ENCODE data around the gene BBS12.
"Not testable (repeated sequence)": the region's sequence is repeated elsewhere in the genome, so short reads cannot be mapped to it uniquely, and the experiment has no call there.

BBS12 gene

DNA sequence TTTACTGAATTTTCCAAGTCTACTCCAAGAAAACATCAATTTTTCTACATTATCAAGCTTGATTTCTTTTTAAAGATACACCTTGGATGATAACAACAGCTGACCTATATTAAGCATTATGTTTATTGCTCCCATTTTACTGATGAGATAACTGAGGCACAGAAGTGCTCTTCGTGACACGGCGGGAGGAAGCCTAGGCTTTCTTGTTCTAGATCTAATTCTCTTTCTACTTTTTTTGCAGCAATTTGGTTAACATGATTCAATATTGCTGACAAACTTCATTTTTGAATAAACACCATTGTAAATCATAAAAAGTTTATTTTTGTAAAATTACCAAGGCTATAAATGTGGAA is 33.8 kb downstream of the BBS12 start:
- no peak for DNase-seq

GRCh38 chr4:122766950-122767349 is 34.4 kb downstream of the BBS12 start:
- DNase-seq = no peak

- DNase-seq = no peak
Measured at GRCh38 chr4:122771724-122772123, 39.2 kb downstream of the BBS12 start.

GRCh38 chr4:122772311-122772710 is 39.8 kb downstream of the BBS12 start:
- no peak for DNase-seq

DNA sequence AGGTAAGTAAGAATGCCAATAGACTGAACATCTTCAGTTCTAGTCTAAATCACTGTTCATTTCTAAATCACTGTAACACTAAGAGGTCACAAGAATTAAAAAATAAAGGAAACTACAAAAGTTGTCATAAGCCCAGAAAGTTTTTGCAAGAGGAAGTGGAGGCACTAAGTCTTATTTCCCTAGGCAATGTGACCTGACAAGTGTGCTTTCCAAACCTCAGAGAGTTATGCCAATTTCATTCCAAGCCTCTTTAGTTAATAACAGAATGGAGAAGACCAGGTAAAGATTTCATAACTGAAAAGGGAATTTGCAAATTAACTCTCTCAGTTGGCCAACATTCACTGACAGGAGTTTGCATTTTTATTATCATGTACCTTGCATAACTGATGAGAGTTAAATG is 40.5 kb downstream of the BBS12 start:
- no peak for DNase-seq

DNA sequence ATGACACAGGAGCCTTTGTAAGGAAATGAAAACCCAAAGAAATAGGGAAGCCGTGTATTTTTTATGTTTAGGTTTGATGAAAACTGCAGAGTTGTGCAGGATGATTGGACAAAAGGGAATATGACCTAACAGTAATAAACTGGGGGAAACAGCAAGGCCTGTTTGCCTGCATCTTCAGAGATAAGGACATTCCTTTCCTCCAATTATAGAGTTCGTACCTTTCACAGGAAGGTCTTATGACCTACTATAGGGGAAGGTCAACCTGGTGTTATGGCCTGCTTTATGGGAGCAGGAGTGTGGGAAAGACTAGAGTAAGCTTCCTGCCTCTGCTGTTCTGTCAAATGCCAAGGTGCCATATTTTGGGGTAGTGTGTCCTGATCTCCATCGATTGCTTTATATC is 42.5 kb downstream of the BBS12 start:
- no peak for DNase-seq

- no peak for DNase-seq
Measured at GRCh38 chr4:122775987-122776836, 43.7 kb downstream of the BBS12 start.

DNA sequence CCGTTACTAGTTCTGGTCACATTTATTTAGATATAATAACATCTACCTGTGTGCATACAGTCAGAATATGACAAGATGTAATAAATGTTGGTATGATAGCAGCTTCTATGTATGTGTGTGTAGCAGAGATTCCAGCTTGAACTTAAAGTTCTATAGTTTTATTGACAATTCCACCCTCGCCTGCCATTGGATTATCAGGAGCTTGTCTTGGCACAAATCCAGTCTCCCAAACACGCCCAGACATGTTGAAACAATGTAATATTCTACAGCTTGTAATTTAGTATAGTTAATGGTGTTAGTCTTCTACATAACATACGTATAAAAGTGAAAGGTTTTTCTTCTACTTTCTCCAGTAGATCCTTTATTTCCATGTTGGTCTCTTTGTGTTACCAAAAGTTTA is 44.4 kb downstream of the BBS12 start:
- DNase-seq = no peak

- no peak for DNase-seq
Measured at GRCh38 chr4:122777846-122778673, 45.6 kb downstream of the BBS12 start.

- DNase-seq = no peak
Measured at GRCh38 chr4:122781486-122781885, 49.0 kb downstream of the BBS12 start.

- DNase-seq = no peak
Measured at GRCh38 chr4:122783301-122784215, 51.1 kb downstream of the BBS12 start.

DNA sequence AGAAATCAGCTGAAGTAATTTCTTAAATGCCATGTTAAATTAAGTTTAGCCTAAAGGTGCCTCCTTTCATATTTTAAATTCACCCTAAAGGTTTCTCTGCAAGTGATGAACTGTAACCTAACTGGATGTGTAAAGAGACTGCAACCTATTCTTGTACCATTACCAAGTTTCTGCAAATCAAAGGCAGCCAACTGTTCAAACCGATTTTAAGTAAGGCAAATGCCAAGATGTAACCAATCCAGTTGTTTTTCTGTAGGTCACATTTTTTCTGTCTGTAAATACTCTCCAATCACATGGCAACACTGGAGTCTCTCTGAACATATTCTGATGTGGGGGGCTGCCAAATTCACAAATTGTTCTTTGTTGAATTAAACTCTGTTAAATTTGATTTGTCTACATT is 51.8 kb downstream of the BBS12 start:
- no peak for DNase-seq

DNA sequence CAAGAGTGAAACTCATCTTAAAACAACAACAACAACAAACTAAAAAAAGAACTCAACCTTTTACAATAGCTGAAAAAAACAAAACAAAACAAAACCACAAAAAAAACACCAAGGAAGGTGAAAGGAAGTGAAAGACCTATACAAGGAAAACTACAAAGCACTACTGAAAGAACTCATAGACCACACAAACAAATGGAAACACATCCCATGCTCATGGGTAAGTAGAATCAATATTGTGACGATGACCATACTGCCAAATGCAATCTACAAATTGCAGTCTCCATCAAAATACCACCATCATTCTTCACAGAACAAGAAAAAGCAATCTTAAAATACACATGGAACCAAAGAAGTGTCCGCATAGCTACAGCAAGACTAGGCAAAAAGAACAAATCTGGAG is 52.6 kb downstream of the BBS12 start:
- no peak for DNase-seq

DNA sequence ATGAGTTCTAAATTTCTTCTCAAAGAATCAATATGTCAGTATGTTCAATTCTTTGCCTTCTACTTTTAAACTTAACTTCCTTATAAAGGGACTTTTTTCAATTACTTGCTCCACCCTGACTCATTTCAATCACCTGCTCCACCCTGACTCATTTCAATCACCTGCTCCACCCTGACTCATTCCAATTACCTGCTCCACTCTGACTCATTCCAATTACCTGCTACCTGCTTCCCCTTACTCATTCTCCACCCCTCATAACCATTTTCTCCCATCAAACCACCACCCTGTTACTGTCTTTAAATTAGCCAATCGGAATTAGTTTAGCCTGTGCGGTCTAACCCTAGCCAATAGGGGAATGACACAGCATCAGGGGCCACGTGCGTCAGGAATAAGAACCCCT is 53.8 kb downstream of the BBS12 start:
- DNase-seq = not testable (repeated sequence)

DNA sequence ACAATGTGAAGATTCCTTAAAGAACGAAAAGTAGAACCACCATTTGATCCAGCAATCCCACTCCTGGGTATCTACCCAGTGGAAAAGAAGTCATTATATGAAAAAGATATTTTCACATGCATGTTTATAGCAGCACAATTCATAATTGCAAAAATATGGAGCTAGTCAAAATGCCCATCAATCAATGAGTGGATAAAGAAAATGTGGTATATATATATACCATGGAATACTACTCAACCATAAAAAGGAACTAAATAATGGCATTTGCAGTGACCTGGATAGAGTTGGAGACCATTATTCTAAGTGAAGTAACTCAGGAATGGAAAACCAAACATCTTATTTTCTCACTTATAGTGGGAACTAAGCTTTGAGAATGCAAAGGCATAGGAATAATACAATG is 54.4 kb downstream of the BBS12 start:
- DNase-seq = not testable (repeated sequence)

DNA sequence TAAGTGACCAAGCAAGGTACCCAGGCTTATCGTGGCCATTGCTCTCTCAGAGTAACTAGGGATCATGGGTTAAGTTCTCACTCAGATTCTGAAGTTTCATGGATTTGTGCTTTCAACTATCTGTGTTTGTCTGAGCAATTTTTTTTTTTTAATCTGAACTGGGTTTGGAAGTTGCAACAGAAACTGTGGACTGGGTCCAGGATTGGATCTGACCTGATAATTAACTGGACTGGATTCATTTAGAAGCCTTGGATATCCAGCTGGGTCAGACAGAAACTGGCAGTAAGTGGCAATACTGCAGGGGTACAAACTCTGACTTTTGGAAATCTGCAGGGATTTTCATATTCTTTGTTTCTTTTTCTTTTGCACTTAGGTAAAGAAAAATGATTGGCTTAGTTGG is 55.4 kb downstream of the BBS12 start:
- no peak for DNase-seq

DNA sequence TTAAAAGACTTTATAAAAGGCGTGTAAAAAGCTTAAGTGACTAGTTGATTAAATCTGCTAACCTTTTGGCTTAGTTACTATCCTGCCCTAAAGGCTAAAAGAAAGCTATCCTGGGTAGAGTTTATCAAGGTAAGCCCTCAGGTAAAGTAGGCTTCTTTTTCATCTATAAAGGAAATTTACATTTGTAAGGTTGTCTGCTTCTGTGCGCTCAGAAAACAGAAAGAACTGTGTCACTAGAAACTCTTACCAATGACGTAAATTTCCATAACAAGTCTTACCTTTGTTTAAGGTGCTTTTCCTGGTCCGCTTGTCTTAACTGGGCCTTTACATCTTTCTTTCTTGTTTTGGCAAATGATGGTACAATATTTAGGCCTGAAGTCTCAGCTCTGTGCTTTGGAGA is 56.4 kb downstream of the BBS12 start:
- DNase-seq = no peak

GRCh38 chr4:122793811-122794210 is 61.3 kb downstream of the BBS12 start:
- no peak for DNase-seq

Data from NCI-H524 treated with DMSO at 0.1 percent for 48 hours (cell line).